ENCODE measurements around the gene MICB. TPM values are rescaled to one million over a fixed set of nuclear protein-coding genes. Genes with fewer than 3 reads are reported as not detected.

MICB gene
- total RNA-seq, 1 donor from 2014 or later = 0.52 TPM

DNA sequence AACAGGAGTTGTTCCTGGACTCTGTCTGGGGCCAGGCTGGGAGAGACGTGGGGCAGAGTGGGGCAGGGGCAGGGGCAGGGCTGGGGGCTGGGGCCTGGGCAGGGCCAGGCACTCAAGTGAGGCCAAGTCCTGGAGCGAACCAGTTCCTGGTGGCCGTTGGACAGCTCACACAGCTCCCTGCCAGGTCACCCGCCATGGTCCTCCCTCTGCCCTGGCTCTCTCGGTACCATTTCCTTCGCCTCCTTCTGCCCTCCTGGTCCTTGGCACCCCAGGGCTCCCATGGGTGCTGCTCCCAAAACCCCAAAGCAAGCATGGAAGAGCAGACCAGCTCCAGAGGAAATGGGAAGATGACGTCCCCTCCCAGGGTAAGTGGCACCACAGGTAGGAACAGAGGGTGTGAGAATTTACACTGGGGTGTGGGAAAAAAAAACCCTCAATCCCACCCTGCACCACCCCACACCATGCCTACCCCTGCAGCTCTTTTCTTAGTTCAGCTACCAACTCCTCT, 30.9 kb downstream of the MICB start, which contains the start of gene MCCD1:
TSS of gene MCCD1 (plus strand) at position 142 of the 508 bp plus-strand sequence. CDS start at position 195, 53 bp downstream.
- Histone ChIP-seq H3K9me3 (ENCODE audit: control insufficient read depth in 3 of 3, low read length in 3 of 3) (no peaks in the 10 kb centered on the region), H3K4me1 (ENCODE audit: control insufficient read depth in 3 of 3, insufficient read depth in 3 of 3, low read length in 3 of 3) (peaks cover 3 to 4% (median 4%) of the 10 kb centered on the region in 3 donors), H3K9ac (ENCODE audit: low read depth in 1 of 3, low read length in 3 of 3) (no peak within 1 kb of the TSS), H3K27me3 (ENCODE audit: control insufficient read depth in 3 of 3, insufficient read depth in 3 of 3, low read length in 3 of 3) (no peaks in the 10 kb centered on the region), H3K27ac (ENCODE audit: low read depth, low read length) (no peak within 1 kb of the TSS), H3K4me3 (ENCODE audit: low read length in 3 of 3) (no peak within 1 kb of the TSS), H3K36me3 (ENCODE audit: control insufficient read depth in 3 of 3, insufficient read depth in 3 of 3, low read length in 3 of 3) (peaks cover 30 to 39% (median 37%) of the 10 kb centered on the region in 3 donors)

DNA sequence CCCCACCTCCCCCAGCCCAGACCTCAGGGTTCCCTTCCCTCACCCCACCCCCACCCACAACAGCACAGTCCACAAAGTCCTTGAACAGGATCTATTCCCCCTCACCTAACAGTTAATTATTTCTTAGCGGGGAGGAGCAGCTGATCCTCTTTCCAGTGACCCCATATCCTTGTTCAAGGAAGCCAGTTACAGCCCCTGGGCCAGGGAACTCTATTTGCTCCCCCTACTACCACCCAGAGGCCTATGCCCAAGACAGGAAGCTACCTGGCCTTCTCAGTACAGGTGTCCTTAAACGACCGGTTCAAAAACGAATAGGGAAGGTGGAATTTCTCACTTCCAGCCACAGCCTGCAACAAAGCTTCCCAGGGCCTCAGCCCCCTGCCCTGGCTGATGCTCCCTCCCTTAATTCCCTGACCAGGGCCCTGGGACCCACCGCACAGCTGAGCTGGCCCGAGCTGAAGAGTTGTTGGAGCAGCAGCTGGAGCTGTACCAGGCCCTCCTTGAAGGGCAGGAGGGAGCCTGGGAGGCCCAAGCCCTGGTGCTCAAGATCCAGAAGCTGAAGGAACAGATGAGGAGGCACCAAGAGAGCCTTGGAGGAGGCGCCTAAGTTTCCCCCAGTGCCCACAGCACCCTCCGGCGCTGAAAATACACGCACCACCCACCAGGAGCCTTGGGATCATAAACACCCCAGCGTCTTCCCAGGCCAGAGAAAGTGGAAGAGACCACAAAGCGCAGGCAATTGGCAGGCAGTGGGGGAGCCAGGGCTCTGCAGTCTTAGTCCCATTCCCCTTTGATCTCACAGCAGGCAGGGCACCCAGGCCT, 31.6 kb downstream of the MICB start:
- Histone ChIP-seq H3K27me3 (ENCODE audit: control insufficient read depth in 3 of 3, insufficient read depth in 3 of 3, low read length in 3 of 3) (no peaks in the 10 kb centered on the region), H3K4me1 (ENCODE audit: control insufficient read depth in 3 of 3, insufficient read depth in 3 of 3, low read length in 3 of 3) (peaks cover 3 to 4% (median 4%) of the 10 kb centered on the region in 3 donors), H3K36me3 (ENCODE audit: control insufficient read depth in 3 of 3, insufficient read depth in 3 of 3, low read length in 3 of 3) (peaks cover 37 to 45% (median 44%) of the 10 kb centered on the region in 3 donors), H3K9me3 (ENCODE audit: control insufficient read depth in 3 of 3, low read length in 3 of 3) (no peaks in the 10 kb centered on the region), H3K27ac (ENCODE audit: low read depth, low read length) (no peak overlapping the region), H3K4me3 (ENCODE audit: low read length in 3 of 3) (no peak overlapping the region), H3K9ac (ENCODE audit: low read depth in 1 of 3, low read length in 3 of 3) (no peak overlapping the region)

DNA sequence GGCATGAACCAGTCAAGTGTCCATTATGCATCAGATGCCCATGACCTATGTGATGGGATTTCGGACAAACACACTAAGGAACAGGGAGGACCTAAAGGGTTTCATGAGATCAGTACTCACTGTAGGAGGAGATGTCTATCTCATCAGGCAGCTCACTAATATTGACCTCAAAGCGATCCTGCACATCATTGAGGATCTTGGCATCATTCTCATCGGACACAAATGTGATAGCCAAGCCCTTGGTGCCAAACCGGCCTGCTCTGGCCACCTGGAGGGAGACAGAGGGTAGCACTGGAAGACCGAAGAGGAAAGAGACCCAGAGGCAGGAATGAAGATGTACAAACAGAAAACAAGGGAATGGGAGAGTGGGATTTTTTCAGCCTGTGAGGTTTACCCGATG, 32.7 kb downstream of the MICB start:
- Histone ChIP-seq H3K9me3 (ENCODE audit: control insufficient read depth in 3 of 3, low read length in 3 of 3) (no peaks in the 10 kb centered on the region), H3K27me3 (ENCODE audit: control insufficient read depth in 3 of 3, insufficient read depth in 3 of 3, low read length in 3 of 3) (no peaks in the 10 kb centered on the region), H3K27ac (ENCODE audit: low read depth, low read length) (no peak overlapping the region), H3K4me3 (ENCODE audit: low read length in 3 of 3) (no peak overlapping the region), H3K36me3 (ENCODE audit: control insufficient read depth in 3 of 3, insufficient read depth in 3 of 3, low read length in 3 of 3) (peaks cover 48 to 57% (median 55%) of the 10 kb centered on the region in 3 donors), H3K9ac (ENCODE audit: low read depth in 1 of 3, low read length in 3 of 3) (no peak overlapping the region), H3K4me1 (ENCODE audit: control insufficient read depth in 3 of 3, insufficient read depth in 3 of 3, low read length in 3 of 3) (peaks cover 3 to 4% (median 4%) of the 10 kb centered on the region in 3 donors)

DNA sequence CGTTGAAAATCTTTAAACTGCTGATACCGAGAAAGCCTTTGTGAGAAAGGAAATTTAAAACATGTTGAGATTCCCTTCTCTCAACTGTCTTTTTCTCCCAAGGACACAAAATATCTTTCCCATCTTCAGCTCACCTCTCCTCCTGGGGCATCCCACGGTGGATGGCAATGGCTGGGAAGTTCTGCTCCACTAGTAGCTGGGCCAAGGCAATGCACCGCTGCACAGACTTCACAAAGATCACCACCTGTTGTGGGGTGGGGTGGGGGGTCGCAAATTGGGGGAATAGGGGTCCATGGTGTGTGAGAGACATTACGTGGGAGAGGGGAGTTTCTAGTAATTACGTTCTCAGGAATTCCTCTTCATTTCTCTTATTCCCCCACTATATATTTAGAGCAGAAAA, 33.2 kb downstream of the MICB start:
- no peak overlapping the region for H3K27ac ChIP-seq (ENCODE audit: low read depth, low read length)
- H3K27me3 ChIP-seq (ENCODE audit: control insufficient read depth in 3 of 3, insufficient read depth in 3 of 3, low read length in 3 of 3) = no peaks in the 10 kb centered on the region
- H3K36me3 ChIP-seq (ENCODE audit: control insufficient read depth in 3 of 3, insufficient read depth in 3 of 3, low read length in 3 of 3) = peaks cover 53 to 62% (median 60%) of the 10 kb centered on the region in 3 donors
- H3K9me3 ChIP-seq (ENCODE audit: control insufficient read depth in 3 of 3, low read length in 3 of 3) = no peaks in the 10 kb centered on the region
- peaks cover 3 to 4% (median 4%) of the 10 kb centered on the region in 3 donors for H3K4me1 ChIP-seq (ENCODE audit: control insufficient read depth in 3 of 3, insufficient read depth in 3 of 3, low read length in 3 of 3)
- no peak overlapping the region for H3K9ac ChIP-seq (ENCODE audit: low read depth in 1 of 3, low read length in 3 of 3)
- no peak overlapping the region for H3K4me3 ChIP-seq (ENCODE audit: low read length in 3 of 3)

DNA sequence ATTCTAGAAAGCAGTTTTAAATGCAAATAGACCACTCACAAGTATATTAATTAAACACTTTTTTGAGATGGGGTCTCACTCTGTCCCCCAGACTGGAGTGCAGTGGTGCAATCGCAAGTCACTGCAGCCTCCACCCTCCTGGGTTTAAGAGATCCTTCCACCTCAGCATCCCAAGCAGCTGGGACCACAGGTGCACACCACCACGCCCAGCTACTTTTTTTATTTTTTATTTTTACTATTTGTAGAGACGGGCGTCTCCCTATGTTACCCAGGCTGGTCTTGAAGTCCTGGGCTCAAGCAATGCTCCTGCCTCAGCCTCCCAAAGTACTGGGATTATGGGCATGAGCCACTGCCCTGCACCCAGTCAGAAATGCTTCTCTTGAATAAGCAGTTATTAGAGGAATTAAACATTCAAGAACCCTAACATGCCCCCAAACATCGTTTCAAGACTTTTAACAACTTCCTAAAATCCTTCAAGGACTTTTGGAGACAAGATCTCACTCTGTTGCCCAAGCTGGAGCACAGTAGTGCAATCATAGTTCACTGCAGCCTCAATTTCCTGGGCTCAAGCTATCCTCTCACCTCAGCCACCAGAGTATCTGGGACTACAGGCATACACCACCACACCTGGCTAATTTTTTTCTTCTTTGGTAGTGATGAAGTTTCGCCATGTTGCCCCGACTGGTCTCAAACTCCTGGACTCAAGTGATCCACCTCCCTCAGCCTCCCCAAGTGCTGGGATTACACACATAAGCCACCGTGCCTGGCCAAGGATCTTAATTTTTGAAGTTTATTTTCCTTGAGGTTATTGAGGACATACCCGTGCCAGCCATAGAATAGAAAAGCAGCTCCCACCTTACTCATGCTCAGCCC, 34.1 kb downstream of the MICB start:
- H3K4me1 ChIP-seq (ENCODE audit: control insufficient read depth in 3 of 3, insufficient read depth in 3 of 3, low read length in 3 of 3) = peaks cover 3 to 4% (median 4%) of the 10 kb centered on the region in 3 donors
- no peak overlapping the region for H3K4me3 ChIP-seq (ENCODE audit: low read length in 3 of 3)
- no peaks in the 10 kb centered on the region for H3K27me3 ChIP-seq (ENCODE audit: control insufficient read depth in 3 of 3, insufficient read depth in 3 of 3, low read length in 3 of 3)
- peaks cover 60 to 68% (median 65%) of the 10 kb centered on the region in 3 donors for H3K36me3 ChIP-seq (ENCODE audit: control insufficient read depth in 3 of 3, insufficient read depth in 3 of 3, low read length in 3 of 3)
- no peak overlapping the region for H3K27ac ChIP-seq (ENCODE audit: low read depth, low read length)
- H3K9ac ChIP-seq (ENCODE audit: low read depth in 1 of 3, low read length in 3 of 3) = no peak overlapping the region
- H3K9me3 ChIP-seq (ENCODE audit: control insufficient read depth in 3 of 3, low read length in 3 of 3) = no peaks in the 10 kb centered on the region

DNA sequence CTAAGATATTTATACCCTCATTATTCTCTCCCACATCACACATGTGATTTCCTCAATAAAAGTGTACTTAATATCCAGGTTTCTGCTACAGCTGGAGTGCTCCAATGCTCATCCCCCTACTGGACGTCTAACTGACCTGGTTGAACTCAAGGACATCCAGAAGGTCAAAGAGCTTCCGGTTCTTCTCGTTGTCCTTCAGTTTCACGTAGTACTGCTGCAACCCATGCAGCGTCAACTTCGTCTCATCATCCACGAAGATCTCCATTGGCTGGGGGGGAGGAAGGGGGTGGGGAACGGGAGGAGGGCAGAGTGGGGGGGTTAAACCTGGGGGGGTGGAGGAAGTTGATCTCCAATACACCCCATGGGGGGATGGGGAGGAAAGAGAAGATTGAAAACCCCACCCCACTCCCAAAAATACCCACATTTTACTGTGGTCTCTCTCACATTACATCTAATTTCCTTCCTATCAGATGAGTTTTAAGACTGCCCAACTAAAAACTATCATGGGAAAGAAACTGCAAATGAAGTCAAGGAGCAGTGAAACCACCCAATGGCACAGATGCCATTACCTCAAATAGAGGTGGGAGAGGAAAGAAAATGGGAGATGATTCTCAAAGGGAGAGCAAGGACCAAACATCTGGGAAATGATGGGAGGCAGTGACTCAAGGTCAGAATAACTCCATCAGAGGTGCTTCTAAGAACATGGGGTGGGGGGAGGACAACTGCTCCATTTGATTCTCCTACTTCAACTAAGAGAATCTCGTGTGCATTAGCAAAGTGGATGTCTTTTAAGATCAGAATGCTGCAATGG, 34.9 kb downstream of the MICB start:
- no peaks in the 10 kb centered on the region for H3K9me3 ChIP-seq (ENCODE audit: control insufficient read depth in 3 of 3, low read length in 3 of 3)
- no peak overlapping the region for H3K4me3 ChIP-seq (ENCODE audit: low read length in 3 of 3)
- H3K27me3 ChIP-seq (ENCODE audit: control insufficient read depth in 3 of 3, insufficient read depth in 3 of 3, low read length in 3 of 3) = no peaks in the 10 kb centered on the region
- no peak overlapping the region for H3K9ac ChIP-seq (ENCODE audit: low read depth in 1 of 3, low read length in 3 of 3)
- peaks cover 66 to 75% (median 70%) of the 10 kb centered on the region in 3 donors for H3K36me3 ChIP-seq (ENCODE audit: control insufficient read depth in 3 of 3, insufficient read depth in 3 of 3, low read length in 3 of 3)
- H3K27ac ChIP-seq (ENCODE audit: low read depth, low read length) = no peak overlapping the region
- H3K4me1 ChIP-seq (ENCODE audit: control insufficient read depth in 3 of 3, insufficient read depth in 3 of 3, low read length in 3 of 3) = peaks cover 3 to 4% (median 4%) of the 10 kb centered on the region in 3 donors

DNA sequence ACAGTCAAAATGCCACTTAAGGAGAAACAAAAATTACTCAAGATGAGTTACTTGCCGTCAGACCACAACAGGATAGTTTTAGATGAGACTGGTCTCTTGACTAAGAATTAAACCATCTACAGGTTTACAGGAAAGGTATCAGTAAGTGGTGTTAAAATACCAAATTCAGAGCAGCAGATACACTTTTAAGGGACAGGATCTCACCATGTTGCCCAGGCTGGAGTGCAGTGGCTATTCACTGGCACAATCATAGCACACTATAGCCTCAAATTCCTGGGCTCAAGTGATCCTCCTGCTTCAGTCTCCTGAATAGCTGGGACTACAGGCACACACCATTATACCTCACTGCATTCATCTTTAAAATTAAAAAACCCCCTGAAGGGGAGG, 35.5 kb downstream of the MICB start:
- no peaks in the 10 kb centered on the region for H3K27me3 ChIP-seq (ENCODE audit: control insufficient read depth in 3 of 3, insufficient read depth in 3 of 3, low read length in 3 of 3)
- H3K36me3 ChIP-seq (ENCODE audit: control insufficient read depth in 3 of 3, insufficient read depth in 3 of 3, low read length in 3 of 3) = peaks cover 72 to 81% (median 76%) of the 10 kb centered on the region in 3 donors
- peaks cover under 1 to 2% (median under 1%) of the 10 kb centered on the region in 3 donors for H3K4me1 ChIP-seq (ENCODE audit: control insufficient read depth in 3 of 3, insufficient read depth in 3 of 3, low read length in 3 of 3)
- no peak overlapping the region for H3K4me3 ChIP-seq (ENCODE audit: low read length in 3 of 3)
- H3K27ac ChIP-seq (ENCODE audit: low read depth, low read length) = no peak overlapping the region
- no peaks in the 10 kb centered on the region for H3K9me3 ChIP-seq (ENCODE audit: control insufficient read depth in 3 of 3, low read length in 3 of 3)
- H3K9ac ChIP-seq (ENCODE audit: low read depth in 1 of 3, low read length in 3 of 3) = no peak overlapping the region

DNA sequence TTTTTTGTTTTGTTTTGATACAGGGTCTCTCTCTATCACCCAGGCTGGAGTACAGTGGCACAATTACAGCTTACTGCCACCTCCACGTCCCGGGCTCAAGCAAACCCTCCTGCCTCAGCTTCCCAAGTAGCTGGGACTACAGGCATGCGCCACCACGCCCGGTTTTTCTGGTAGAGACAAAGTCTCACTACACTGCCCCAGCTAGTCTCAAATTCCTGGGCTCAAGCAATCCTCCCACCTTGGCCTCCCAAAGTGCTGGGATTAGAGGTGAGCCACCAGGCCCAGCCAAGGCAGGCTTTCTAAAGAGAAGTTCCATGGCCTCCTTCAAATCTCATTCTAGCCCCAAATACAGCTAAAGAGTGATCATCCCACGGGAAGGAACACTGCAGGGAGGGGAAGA, 36.1 kb downstream of the MICB start:
- no peaks in the 10 kb centered on the region for H3K9me3 ChIP-seq (ENCODE audit: control insufficient read depth in 3 of 3, low read length in 3 of 3)
- H3K9ac ChIP-seq (ENCODE audit: low read depth in 1 of 3, low read length in 3 of 3) = no peak overlapping the region
- H3K27ac ChIP-seq (ENCODE audit: low read depth, low read length) = no peak overlapping the region
- H3K27me3 ChIP-seq (ENCODE audit: control insufficient read depth in 3 of 3, insufficient read depth in 3 of 3, low read length in 3 of 3) = no peaks in the 10 kb centered on the region
- peaks cover 5% of the 10 kb centered on the region in 3 donors for H3K4me1 ChIP-seq (ENCODE audit: control insufficient read depth in 3 of 3, insufficient read depth in 3 of 3, low read length in 3 of 3)
- H3K36me3 ChIP-seq (ENCODE audit: control insufficient read depth in 3 of 3, insufficient read depth in 3 of 3, low read length in 3 of 3) = peaks cover 77 to 86% (median 82%) of the 10 kb centered on the region in 3 donors
- H3K4me3 ChIP-seq (ENCODE audit: low read length in 3 of 3) = no peak overlapping the region

DNA sequence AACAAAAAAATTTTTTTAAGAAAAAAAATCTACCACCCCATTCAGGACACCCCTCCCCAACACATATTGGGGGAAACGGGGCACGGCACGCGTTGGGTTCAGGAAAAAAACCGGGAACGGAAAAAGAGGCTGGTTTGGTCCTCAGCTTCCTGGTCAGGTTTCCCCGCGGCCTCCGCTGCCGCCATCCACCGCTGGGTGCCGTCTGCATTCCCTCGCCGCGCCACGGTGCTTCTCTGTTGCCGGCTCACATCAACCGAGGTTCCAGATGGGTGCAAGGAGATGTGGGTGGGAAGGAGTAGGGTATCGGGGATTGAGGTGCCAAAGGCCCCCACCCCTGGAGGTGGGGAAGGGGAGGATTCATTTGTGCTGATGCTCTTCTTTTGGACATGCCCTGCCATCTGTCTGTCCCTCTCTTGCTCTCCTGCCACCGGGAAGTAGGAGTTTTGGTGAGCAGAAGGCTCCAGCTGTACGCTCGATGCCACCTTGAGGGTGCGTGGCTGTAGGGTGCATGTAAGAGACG, 36.6 kb downstream of the MICB start:
- no peak overlapping the region for H3K27ac ChIP-seq (ENCODE audit: low read depth, low read length)
- H3K4me1 ChIP-seq (ENCODE audit: control insufficient read depth in 3 of 3, insufficient read depth in 3 of 3, low read length in 3 of 3) = peaks cover 11% of the 10 kb centered on the region in 3 donors
- H3K27me3 ChIP-seq (ENCODE audit: control insufficient read depth in 3 of 3, insufficient read depth in 3 of 3, low read length in 3 of 3) = no peaks in the 10 kb centered on the region
- H3K9me3 ChIP-seq (ENCODE audit: control insufficient read depth in 3 of 3, low read length in 3 of 3) = no peaks in the 10 kb centered on the region
- H3K36me3 ChIP-seq (ENCODE audit: control insufficient read depth in 3 of 3, insufficient read depth in 3 of 3, low read length in 3 of 3) = peaks cover 79 to 90% (median 84%) of the 10 kb centered on the region in 3 donors
- H3K9ac ChIP-seq (ENCODE audit: low read depth in 1 of 3, low read length in 3 of 3) = no peak overlapping the region
- no peak overlapping the region for H3K4me3 ChIP-seq (ENCODE audit: low read length in 3 of 3)
